ENCODE measurements around the gene SRCAP. TPM values are rescaled to one million over a fixed set of nuclear protein-coding genes. Genes with fewer than 3 reads are reported as not detected.

Gene SRCAP
- total RNA-seq, 1 experiment from 2014 or later = 57.4 TPM

GRCh38 chr16:30680326-30680725 lies 18.6 kb upstream of the SRCAP start:
- Mint-ChIP-seq H3K27ac (ENCODE audit: unreplicated experiment) (no peak overlapping the region), H3K4me3 (ENCODE audit: unreplicated experiment) (no peak overlapping the region), H3K9me3 (ENCODE audit: unreplicated experiment) (no peaks in the 10 kb centered on the region), H3K4me1 (ENCODE audit: low read depth, unreplicated experiment) (no peaks in the 10 kb centered on the region), H3K27me3 (ENCODE audit: insufficient read depth, unreplicated experiment) (no peaks in the 10 kb centered on the region), H3K36me3 (ENCODE audit: insufficient read depth, unreplicated experiment) (no peaks in the 10 kb centered on the region)
- Histone ChIP-seq H3K4me1 (0 out of 2 replicates have a peak, but pooled peaks cover 3% of the 10 kb centered on the region), H3K4me3 (ENCODE audit: low read depth, low read length) (no peak overlapping the region), H3K36me3 (ENCODE audit: control insufficient read depth, insufficient read depth, low read length) (no peaks in the 10 kb centered on the region), H3K27me3 (replicated peaks; ENCODE audit: control insufficient read depth, insufficient read depth, low read length) (no peaks in the 10 kb centered on the region), H3K9me3 (no peaks in the 10 kb centered on the region)
- TF ChIP-seq CTCF (IDR thresholded peaks at IDR 0.05; ENCODE audit: insufficient read depth in 1 of 2, low read depth in 1 of 2, low read length in 1 of 2, severe bottlenecking in 1 of 2, unreplicated experiment in 1 of 2) = no peak
- BruUV-seq (replicated peaks) = no TSS peak
- intact Hi-C loops (cut with micrococcal nuclease; ENCODE audit: unreplicated experiment) = no loop called here
- ChIA-PET POLR2A (no interaction called here), CTCF (no interaction called here)
- DNase-seq = no peak

GRCh38 chr16:30688701-30689100 lies 10.3 kb upstream of the SRCAP start:
- Mint-ChIP-seq H3K9me3 (ENCODE audit: unreplicated experiment) (no peaks in the 10 kb centered on the region), H3K4me3 (ENCODE audit: unreplicated experiment) (no peak overlapping the region), H3K27me3 (ENCODE audit: insufficient read depth, unreplicated experiment) (no peaks in the 10 kb centered on the region), H3K27ac (ENCODE audit: unreplicated experiment) (no peak overlapping the region), H3K36me3 (ENCODE audit: insufficient read depth, unreplicated experiment) (no peaks in the 10 kb centered on the region), H3K4me1 (ENCODE audit: low read depth, unreplicated experiment) (no peaks in the 10 kb centered on the region)
- BruUV-seq (replicated peaks) = no TSS peak
- Histone ChIP-seq H3K36me3 (ENCODE audit: control insufficient read depth, insufficient read depth, low read length) (no peaks in the 10 kb centered on the region), H3K27me3 (replicated peaks; ENCODE audit: control insufficient read depth, insufficient read depth, low read length) (no peaks in the 10 kb centered on the region), H3K4me3 (ENCODE audit: low read depth, low read length) (no peak overlapping the region), H3K4me1 (no peaks in the 10 kb centered on the region), H3K9me3 (no peaks in the 10 kb centered on the region)
- no peak for DNase-seq
- ChIA-PET CTCF (no interaction called here), POLR2A (no interaction called here)
- intact Hi-C loops (cut with micrococcal nuclease; ENCODE audit: unreplicated experiment) = no loop called here
- no peak for TF ChIP-seq CTCF (IDR thresholded peaks at IDR 0.05; ENCODE audit: insufficient read depth in 1 of 2, low read depth in 1 of 2, low read length in 1 of 2, severe bottlenecking in 1 of 2, unreplicated experiment in 1 of 2)

- no peaks in the 10 kb centered on the region for H3K9me3 Mint-ChIP-seq (ENCODE audit: unreplicated experiment)
- Histone ChIP-seq H3K9me3 (no peaks in the 10 kb centered on the region), H3K4me3 (ENCODE audit: low read depth, low read length) (no peak overlapping the region), H3K4me1 (no peaks in the 10 kb centered on the region), H3K27me3 (replicated peaks; ENCODE audit: control insufficient read depth, insufficient read depth, low read length) (no peaks in the 10 kb centered on the region), H3K36me3 (ENCODE audit: control insufficient read depth, insufficient read depth, low read length) (no peaks in the 10 kb centered on the region)
- ChIA-PET CTCF (no interaction called here), POLR2A (no interaction called here)
- no peaks in the 10 kb centered on the region for H3K27me3 Mint-ChIP-seq (ENCODE audit: insufficient read depth, unreplicated experiment)
- H3K4me3 Mint-ChIP-seq (ENCODE audit: unreplicated experiment) = no peak overlapping the region
- intact Hi-C loops (cut with micrococcal nuclease; ENCODE audit: unreplicated experiment) = no loop called here
- DNase-seq = no peak
- H3K4me1 Mint-ChIP-seq (ENCODE audit: low read depth, unreplicated experiment) = no peaks in the 10 kb centered on the region
- H3K27ac Mint-ChIP-seq (ENCODE audit: unreplicated experiment) = no peak overlapping the region
- no TSS peak for BruUV-seq (replicated peaks)
- no peak for TF ChIP-seq CTCF (IDR thresholded peaks at IDR 0.05; ENCODE audit: insufficient read depth in 1 of 2, low read depth in 1 of 2, low read length in 1 of 2, severe bottlenecking in 1 of 2, unreplicated experiment in 1 of 2)
- no peaks in the 10 kb centered on the region for H3K36me3 Mint-ChIP-seq (ENCODE audit: insufficient read depth, unreplicated experiment)
Measured at GRCh38 chr16:30691907-30692306, 7.1 kb upstream of the SRCAP start.

Data from Caco-2 (cell line).